OCI-LY1 (cell line): ENCODE results near the gene MDN1.

ENCODE experiments used
- H2AFZ ChIP-seq: fragments of 200-600 bp; sonication (generic), shearing (Covaris generic); 2 replicates; pipeline ENCODE4 v1.6.0; 2014; ENCODE audit warnings: antibody characterized with exemption, mild to moderate bottlenecking, low read length
- H3F3A ChIP-seq: fragments of 200-600 bp; sonication (generic), shearing (Covaris generic); 2 replicates; pipeline ENCODE4 v1.6.0; 2014; ENCODE audit warnings: mild to moderate bottlenecking, antibody characterized with exemption, low read length, moderate library complexity; ENCODE audit not compliant: insufficient read depth
- H3K27ac ChIP-seq: fragments of 200-600 bp; sonication (generic); 2 replicates; pipeline ENCODE4 v1.5.1; 2014; ENCODE audit warnings: low read length, mixed run types, mild to moderate bottlenecking, low read depth; ENCODE audit not compliant: poor library complexity, severe bottlenecking
- H3K27me3 ChIP-seq: fragments of 200-600 bp; sonication (generic); 2 replicates; pipeline ENCODE4 v1.6.0; 2014; ENCODE audit warnings: antibody characterized with exemption, mild to moderate bottlenecking, low read length, moderate library complexity; ENCODE audit not compliant: insufficient read depth
- H3K36me3 ChIP-seq: fragments of 200-600 bp; sonication (generic); 2 replicates; pipeline ENCODE4 v1.6.1; 2014; ENCODE audit warnings: mild to moderate bottlenecking, antibody characterized with exemption, low read length, moderate library complexity, mixed read lengths; ENCODE audit not compliant: insufficient read depth
- H3K4me1 ChIP-seq: fragments of 200-600 bp; sonication (generic); 2 replicates; pipeline ENCODE4 v1.5.1; 2014; ENCODE audit warnings: mild to moderate bottlenecking, low read length, moderate library complexity; ENCODE audit not compliant: insufficient read depth, severe bottlenecking
- H3K4me2 ChIP-seq: fragments of 200-600 bp; sonication (generic), shearing (Covaris generic); 2 replicates; pipeline ENCODE4 v1.6.1; 2014; ENCODE audit warnings: low read length
- H3K4me3 ChIP-seq: fragments of 200-600 bp; sonication (generic); 2 replicates; pipeline ENCODE4 v1.5.1; 2014; ENCODE audit warnings: low read length, low read depth, mild to moderate bottlenecking, mixed read lengths; ENCODE audit not compliant: poor library complexity, severe bottlenecking
- H3K79me2 ChIP-seq: fragments of 200-600 bp; shearing (Covaris generic); 2 replicates; pipeline ENCODE4 v1.6.1; 2016; ENCODE audit warnings: mixed run types, low read length, mixed read lengths; ENCODE audit not compliant: insufficient read depth
- H3K9ac ChIP-seq: fragments of 200-600 bp; sonication (generic), shearing (Covaris generic); 2 replicates; pipeline ENCODE4 v1.6.1; 2014; ENCODE audit warnings: mild to moderate bottlenecking, low read length, mixed read lengths
- H3K9me2 ChIP-seq: fragments of 200-600 bp; sonication (generic), shearing (Covaris generic); 2 replicates; pipeline ENCODE4 v1.6.1; 2014; ENCODE audit warnings: low read depth, mild to moderate bottlenecking, low read length, mixed read lengths
- H3K9me3 ChIP-seq: fragments of 200-600 bp; shearing (Covaris generic); 2 replicates; pipeline ENCODE4 v1.6.1; 2014; ENCODE audit warnings: low read length, mixed read lengths
- H4K20me1 ChIP-seq: fragments of 200-600 bp; sonication (generic), shearing (Covaris generic); 2 replicates; pipeline ENCODE4 v1.6.0; 2016; ENCODE audit warnings: mild to moderate bottlenecking, low read length; ENCODE audit not compliant: insufficient read depth
- EZH2 ChIP-seq: fragments of 200-600 bp; sonication (generic), shearing (Covaris generic); IDR thresholded peaks from 2 replicates; pipeline ENCODE4 v1.8.0; 2017; ENCODE audit warnings: borderline replicate concordance, mixed run types, mild to moderate bottlenecking, antibody characterized with exemption, low read length, moderate library complexity, mixed read lengths
- TF ChIP-seq, protein P1 (sequence below): fragments of 200-600 bp; sonication (generic), shearing (Covaris generic); IDR thresholded peaks from 2 replicates; pipeline ENCODE4 v1.5.1; 2017; ENCODE audit warnings: mild to moderate bottlenecking, antibody characterized with exemption, low read length, moderate library complexity, mixed read lengths

MDN1 gene, protein sequence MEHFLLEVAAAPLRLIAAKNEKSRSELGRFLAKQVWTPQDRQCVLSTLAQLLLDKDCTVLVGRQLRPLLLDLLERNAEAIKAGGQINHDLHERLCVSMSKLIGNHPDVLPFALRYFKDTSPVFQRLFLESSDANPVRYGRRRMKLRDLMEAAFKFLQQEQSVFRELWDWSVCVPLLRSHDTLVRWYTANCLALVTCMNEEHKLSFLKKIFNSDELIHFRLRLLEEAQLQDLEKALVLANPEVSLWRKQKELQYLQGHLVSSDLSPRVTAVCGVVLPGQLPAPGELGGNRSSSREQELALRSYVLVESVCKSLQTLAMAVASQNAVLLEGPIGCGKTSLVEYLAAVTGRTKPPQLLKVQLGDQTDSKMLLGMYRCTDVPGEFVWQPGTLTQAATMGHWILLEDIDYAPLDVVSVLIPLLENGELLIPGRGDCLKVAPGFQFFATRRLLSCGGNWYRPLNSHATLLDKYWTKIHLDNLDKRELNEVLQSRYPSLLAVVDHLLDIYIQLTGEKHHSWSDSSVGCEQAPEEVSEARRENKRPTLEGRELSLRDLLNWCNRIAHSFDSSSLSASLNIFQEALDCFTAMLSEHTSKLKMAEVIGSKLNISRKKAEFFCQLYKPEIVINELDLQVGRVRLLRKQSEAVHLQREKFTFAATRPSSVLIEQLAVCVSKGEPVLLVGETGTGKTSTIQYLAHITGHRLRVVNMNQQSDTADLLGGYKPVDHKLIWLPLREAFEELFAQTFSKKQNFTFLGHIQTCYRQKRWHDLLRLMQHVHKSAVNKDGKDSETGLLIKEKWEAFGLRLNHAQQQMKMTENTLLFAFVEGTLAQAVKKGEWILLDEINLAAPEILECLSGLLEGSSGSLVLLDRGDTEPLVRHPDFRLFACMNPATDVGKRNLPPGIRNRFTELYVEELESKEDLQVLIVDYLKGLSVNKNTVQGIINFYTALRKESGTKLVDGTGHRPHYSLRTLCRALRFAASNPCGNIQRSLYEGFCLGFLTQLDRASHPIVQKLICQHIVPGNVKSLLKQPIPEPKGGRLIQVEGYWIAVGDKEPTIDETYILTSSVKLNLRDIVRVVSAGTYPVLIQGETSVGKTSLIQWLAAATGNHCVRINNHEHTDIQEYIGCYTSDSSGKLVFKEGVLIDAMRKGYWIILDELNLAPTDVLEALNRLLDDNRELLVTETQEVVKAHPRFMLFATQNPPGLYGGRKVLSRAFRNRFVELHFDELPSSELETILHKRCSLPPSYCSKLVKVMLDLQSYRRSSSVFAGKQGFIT (N-terminal part only)

DNA sequence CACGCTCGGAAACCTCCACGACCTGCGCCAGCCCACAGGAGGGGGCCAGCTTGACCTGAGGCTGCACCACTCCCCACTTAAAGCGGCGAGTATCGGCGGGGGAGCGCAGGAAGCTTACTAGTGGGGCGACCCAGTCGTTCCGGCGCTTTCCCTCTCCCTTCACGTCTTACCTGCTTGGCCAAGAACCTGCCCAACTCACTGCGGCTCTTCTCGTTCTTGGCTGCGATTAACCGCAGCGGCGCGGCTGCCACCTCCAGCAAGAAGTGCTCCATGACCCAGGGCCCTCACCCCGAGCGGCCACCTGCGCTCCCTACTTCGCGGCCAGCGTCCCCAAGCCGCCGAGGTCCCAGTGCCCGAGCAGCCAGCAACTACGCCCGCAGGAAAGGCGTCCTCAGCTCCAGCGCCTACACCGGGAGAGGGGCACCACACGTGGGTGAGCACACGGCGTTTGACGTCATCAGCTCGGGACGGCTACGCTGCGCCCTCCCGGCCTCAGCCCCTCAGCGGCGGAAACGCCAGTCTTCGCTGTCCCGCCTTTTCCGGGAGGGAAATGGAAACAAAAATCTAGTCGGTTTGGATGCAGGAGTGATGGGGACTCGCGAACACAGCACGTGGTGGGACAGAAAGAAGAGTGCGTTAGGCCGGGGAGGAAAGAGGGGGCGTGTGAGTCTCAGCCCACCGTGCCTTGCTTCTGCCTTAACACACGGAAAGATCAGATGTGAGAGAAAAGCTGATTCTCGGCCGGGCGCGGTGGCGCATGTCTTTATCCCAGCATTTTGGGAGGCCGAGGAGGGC lies at the start of gene MDN1:
MDN1 (minus strand) TSS at position 459 of the 795 bp plus-strand sequence; CDS start at position 272, 187 bp downstream.
- peak within 1 kb of the TSS; percentile 63 for H3K27ac ChIP-seq
- peak within 1 kb of the TSS; percentile 81 for H3K4me2 ChIP-seq
- no peaks in the 10 kb centered on the region for H3K36me3 ChIP-seq
- peaks cover 30% of the 10 kb centered on the region for H3K4me1 ChIP-seq
- H2AFZ ChIP-seq, result no peak within 1 kb of the TSS
- no peaks in the 10 kb centered on the region for H3K9me3 ChIP-seq
- TF ChIP-seq EZH2, result no peak
- TF ChIP-seq, protein P1, sequence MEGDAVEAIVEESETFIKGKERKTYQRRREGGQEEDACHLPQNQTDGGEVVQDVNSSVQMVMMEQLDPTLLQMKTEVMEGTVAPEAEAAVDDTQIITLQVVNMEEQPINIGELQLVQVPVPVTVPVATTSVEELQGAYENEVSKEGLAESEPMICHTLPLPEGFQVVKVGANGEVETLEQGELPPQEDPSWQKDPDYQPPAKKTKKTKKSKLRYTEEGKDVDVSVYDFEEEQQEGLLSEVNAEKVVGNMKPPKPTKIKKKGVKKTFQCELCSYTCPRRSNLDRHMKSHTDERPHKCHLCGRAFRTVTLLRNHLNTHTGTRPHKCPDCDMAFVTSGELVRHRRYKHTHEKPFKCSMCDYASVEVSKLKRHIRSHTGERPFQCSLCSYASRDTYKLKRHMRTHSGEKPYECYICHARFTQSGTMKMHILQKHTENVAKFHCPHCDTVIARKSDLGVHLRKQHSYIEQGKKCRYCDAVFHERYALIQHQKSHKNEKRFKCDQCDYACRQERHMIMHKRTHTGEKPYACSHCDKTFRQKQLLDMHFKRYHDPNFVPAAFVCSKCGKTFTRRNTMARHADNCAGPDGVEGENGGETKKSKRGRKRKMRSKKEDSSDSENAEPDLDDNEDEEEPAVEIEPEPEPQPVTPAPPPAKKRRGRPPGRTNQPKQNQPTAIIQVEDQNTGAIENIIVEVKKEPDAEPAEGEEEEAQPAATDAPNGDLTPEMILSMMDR, result no peak
- H3K9me2 ChIP-seq, result no peaks in the 10 kb centered on the region
- H3K4me3 ChIP-seq, result peak within 1 kb of the TSS; percentile 82
- no peaks in the 10 kb centered on the region for H4K20me1 ChIP-seq
- peaks cover 45% of the 10 kb centered on the region for H3K79me2 ChIP-seq
- H3K9ac ChIP-seq, result peak within 1 kb of the TSS; percentile 73
- no peaks in the 10 kb centered on the region for H3F3A ChIP-seq
- H3K27me3 ChIP-seq, result no peaks in the 10 kb centered on the region

DNA sequence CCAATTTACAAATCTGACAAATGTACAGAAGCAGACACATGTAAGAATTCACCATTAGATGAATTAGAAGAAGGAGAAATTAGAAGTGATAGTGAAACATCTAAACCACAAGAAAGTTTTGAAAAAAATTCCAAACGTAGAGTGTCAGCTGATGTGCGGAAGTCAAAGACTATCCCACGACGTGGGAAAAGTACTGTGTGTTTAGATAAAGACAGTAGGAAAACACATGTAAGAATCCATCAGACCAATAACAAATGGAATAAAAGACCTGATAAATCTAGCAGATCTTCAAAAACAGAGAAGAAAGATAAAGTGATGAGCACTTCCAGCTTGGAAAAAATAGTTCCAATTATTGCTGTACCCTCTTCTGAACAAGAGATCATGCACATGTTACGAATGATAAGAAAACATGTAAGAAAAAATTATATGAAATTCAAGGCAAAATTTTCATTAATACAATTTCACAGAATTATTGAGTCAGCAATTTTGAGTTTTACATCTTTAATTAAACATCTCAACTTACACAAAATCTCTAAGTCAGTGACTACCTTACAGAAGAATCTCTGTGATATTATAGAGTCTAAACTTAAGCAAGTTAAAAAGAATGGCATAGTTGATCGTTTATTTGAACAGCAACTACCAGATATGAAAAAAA lies 46.6 kb upstream of the MDN1 start:
- Histone ChIP-seq H2AFZ (no peak overlapping the region), H3K36me3 (peaks cover 94% of the 10 kb centered on the region), H3F3A (no peaks in the 10 kb centered on the region), H4K20me1 (no peaks in the 10 kb centered on the region), H3K79me2 (no peaks in the 10 kb centered on the region), H3K9me2 (no peaks in the 10 kb centered on the region), H3K27ac (no peak overlapping the region), H3K4me1 (no peaks in the 10 kb centered on the region), H3K9ac (no peak overlapping the region), H3K27me3 (no peaks in the 10 kb centered on the region), H3K4me2 (no peak overlapping the region), H3K9me3 (no peaks in the 10 kb centered on the region), H3K4me3 (no peak overlapping the region)
- TF ChIP-seq, protein P1, result no peak
- TF ChIP-seq EZH2, result no peak
